GM12891 (cell line): ENCODE measurements around the gene PUS10.
"Not testable (repeated sequence)": the region's sequence is repeated elsewhere in the genome, so short reads cannot be mapped to it uniquely, and the experiment has no call there.

ENCODE experiments used
- PAX5 ChIP-seq: IDR thresholded peaks from 2 replicates; pipeline ENCODE4 v1.6.1; 2011; ENCODE audit warnings: low read length, moderate library complexity, mild to moderate bottlenecking; ENCODE audit not compliant: insufficient read depth, severe bottlenecking
- POLR2A ChIP-seq: IDR thresholded peaks from 2 replicates; pipeline ENCODE4 v1.6.1; 2011; ENCODE audit warnings: low read depth, low read length, control low read depth
- POLR2AphosphoS5 ChIP-seq: IDR thresholded peaks from 2 replicates; pipeline ENCODE4 v1.6.1; 2011; ENCODE audit warnings: low read depth, low read length, control low read depth
- POU2F2 ChIP-seq: IDR thresholded peaks from 2 replicates; pipeline ENCODE4 v1.6.1; 2011; ENCODE audit warnings: low read depth, mild to moderate bottlenecking, control low read depth, low read length, moderate library complexity
- TAF1 ChIP-seq: IDR thresholded peaks from 2 replicates; pipeline ENCODE4 v1.6.1; 2011; ENCODE audit warnings: low read depth, low read length, control low read depth

- not testable (repeated sequence) for TF ChIP-seq TAF1, POLR2AphosphoS5, POLR2A, PAX5, POU2F2
Measured at GRCh38 chr2:60932061-60932460, 86.0 kb downstream of the PUS10 start.
